NCI-H460 (cell line): ENCODE measurements around the gene MAPK9. TPM values are rescaled to one million over a fixed set of nuclear protein-coding genes. Genes with fewer than 3 reads are reported as not detected.

Experiments
- DNase-seq: peaks from one replicate; pipeline ENCODE4 v3.0.0-alpha.2; 2016; ENCODE audit warnings: low read depth; ENCODE audit errors: extremely low read depth
- total RNA-seq: library from RNA; depleted of rRNA; stranded (reverse); fragments of >200 nt; shearing (Covaris generic); gene quantifications from 2 replicates; pipeline ENCODE4 v1.2.3, GENCODE V29; 2014

Gene MAPK9
- total RNA-seq, 1 experiment from 2014 or later, result 39.2 TPM

- DNase-seq, result no peak
These were observed 83.3 kb downstream of the MAPK9 start for GRCh38 chr5:180208435-180209081.

- no peak for DNase-seq
These were observed 83.8 kb downstream of the MAPK9 start for GRCh38 chr5:180208038-180208434.

- DNase-seq, result no peak
These were observed 84.3 kb downstream of the MAPK9 start for GRCh38 chr5:180207593-180207992.

GRCh38 chr5:180206993-180207392 lies 84.9 kb downstream of the MAPK9 start:
- DNase-seq, result no peak

- no peak for DNase-seq
These were observed 86.0 kb downstream of the MAPK9 start for GRCh38 chr5:180205916-180206315.

GRCh38 chr5:180204276-180204819 lies 87.5 kb downstream of the MAPK9 start:
- DNase-seq, result no peak

GRCh38 chr5:180202939-180203573 lies 88.8 kb downstream of the MAPK9 start:
- DNase-seq, result no peak

GRCh38 chr5:180201051-180201987 lies 90.6 kb downstream of the MAPK9 start:
- peak; percentile 41 for DNase-seq

- no peak for DNase-seq
These were observed 92.5 kb downstream of the MAPK9 start for GRCh38 chr5:180199390-180199789.

- DNase-seq, result no peak
These were observed 93.7 kb downstream of the MAPK9 start for GRCh38 chr5:180198208-180198607.

- no peak for DNase-seq
These were observed 94.7 kb downstream of the MAPK9 start for GRCh38 chr5:180197016-180197702.

GRCh38 chr5:180194410-180195345 lies 97.2 kb downstream of the MAPK9 start:
- no peak for DNase-seq

- no peak for DNase-seq
These were observed 98.0 kb downstream of the MAPK9 start for GRCh38 chr5:180193749-180194375.

- no peak for DNase-seq
These were observed 100.2 kb downstream of the MAPK9 start for GRCh38 chr5:180191716-180192115.

GRCh38 chr5:180187767-180188166 lies 104.1 kb downstream of the MAPK9 start:
- DNase-seq, result no peak
